ENCODE measurements around the gene MAGED2.
"Not testable (repeated sequence)": the region's sequence is repeated elsewhere in the genome, so short reads cannot be mapped to it uniquely, and the experiment has no call there.

MAGED2 gene

GRCh38 chrX:54838583-54838982, 31.0 kb downstream of the MAGED2 start:
- DNase-seq (ENCODE audit: insufficient read length, low spot score) (no peak), FAIRE-seq (no peak)
- TF ChIP-seq POLR2A (IDR thresholded peaks at IDR 0.05; ENCODE audit: low read depth, low read length): no peak

DNA sequence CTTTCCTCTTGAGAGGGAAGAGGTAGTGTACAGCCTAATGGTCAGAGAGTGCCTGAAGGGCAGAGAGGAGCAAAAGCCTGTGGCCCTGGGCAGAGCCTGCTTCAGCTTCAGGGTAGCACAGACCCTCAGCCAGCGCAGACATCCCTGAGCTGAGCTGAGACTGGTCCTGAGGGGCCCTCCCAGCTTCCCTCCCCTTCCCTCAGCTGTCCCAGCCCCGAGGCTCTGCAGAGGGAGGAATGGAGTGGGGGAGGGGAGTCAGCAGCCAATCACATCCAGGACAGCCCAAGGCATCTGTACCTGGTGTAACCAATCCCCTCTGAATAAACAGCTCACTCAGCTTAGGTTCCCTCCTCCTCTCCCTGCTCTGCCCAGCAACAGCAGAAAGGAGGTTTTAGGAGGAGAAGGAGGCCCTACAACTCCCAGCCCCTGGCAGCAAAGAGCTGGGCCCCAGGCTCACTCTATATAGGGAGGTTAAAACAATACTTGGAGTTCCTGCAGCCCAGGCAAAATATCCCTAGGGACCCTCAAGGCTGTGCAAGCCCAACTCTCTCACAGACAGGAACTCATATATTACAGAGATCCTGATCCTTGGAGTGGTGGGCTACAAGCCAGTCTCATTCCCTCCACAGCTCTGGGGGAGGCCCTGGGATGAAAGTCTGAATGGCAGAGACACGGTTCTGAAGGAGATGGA, 33.8 kb downstream of the MAGED2 start:
- not testable (repeated sequence) for FAIRE-seq; DNase-seq (ENCODE audit: insufficient read length, low spot score)

DNA sequence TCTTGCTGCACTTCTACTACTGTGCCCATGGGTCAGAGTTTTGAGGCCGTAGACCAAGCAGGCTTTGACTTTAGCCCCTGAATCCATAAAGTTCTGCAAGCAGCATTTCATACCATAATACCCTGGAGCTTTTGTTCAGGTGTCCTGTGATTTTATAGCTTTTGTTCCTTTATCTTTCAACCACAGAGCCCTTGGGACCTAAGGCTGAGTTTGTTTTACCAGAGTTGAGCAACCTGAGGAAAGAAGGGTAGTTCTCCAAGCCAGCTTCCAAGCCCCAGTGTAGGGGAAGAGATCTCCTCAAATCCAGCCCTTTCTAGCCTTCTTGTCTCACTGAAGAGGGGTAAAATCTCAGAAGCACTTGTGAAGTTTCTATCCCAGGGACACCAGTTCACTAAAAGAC, 35.1 kb downstream of the MAGED2 start:
- FAIRE-seq (no peak), DNase-seq (ENCODE audit: insufficient read length, low spot score) (no peak)
- no peak for TF ChIP-seq POLR2A (IDR thresholded peaks at IDR 0.05; ENCODE audit: low read depth, low read length)

DNA sequence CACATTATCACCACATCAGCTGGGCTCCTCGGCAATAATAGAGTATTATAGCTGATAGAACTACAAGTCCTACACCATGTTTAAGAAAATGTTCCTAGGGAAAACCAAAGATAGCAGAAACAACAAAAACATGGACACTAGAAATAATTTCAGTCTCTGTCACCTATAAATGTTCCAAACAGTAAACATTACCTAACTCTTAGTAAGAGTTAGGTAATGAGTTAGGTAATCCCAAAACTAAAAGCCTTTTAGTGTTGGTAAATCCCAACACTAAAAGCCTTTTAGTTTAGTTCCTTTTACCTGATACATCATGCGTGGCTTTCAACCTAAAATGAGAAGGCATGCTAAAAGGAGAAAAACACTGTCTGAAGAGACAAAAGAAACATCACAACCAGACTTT, 35.5 kb downstream of the MAGED2 start:
- TF ChIP-seq POLR2A (IDR thresholded peaks at IDR 0.05; ENCODE audit: low read depth, low read length): no peak
- DNase-seq (ENCODE audit: insufficient read length, low spot score) (no peak), FAIRE-seq (no peak)

DNA sequence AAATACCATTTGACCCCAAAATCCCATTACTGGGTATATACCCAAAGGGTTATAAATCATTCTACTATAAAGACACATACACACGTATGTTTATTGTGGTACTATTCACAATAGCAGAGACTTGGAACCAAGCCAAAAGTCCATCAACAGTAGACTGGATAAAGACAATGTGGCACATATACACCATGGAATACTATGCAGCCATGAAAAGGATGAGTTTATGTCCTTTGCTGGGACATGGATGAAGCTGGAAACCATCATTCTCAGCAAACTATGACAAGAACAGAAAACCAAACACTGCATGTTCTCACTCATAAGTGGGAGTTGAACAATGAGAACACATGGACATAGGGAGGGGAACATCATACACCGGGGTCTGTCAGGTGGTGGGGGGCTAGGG, 40.2 kb downstream of the MAGED2 start:
- FAIRE-seq; DNase-seq (ENCODE audit: insufficient read length, low spot score): not testable (repeated sequence)

- FAIRE-seq (no peak), DNase-seq (ENCODE audit: insufficient read length, low spot score) (no peak)
- no peak for TF ChIP-seq POLR2A (IDR thresholded peaks at IDR 0.05; ENCODE audit: low read depth, low read length)
Measured at GRCh38 chrX:54865208-54865607, 57.7 kb downstream of the MAGED2 start.
